Heart right ventricle (tissue), 16 donors: Measurements from ENCODE around the gene BASP1. TPM values are rescaled to one million over a fixed set of nuclear protein-coding genes. Genes with fewer than 3 reads are reported as not detected.

Source experiments
- ATAC-seq, 8 donors: fragments of 200-7000 bp; cut with Tn5 transposase; one replicate each; pipeline ENCODE4 v1.9.1; 2020; ENCODE audit warnings: mild to moderate bottlenecking in 8 of 8, moderate library complexity in 8 of 8, moderate number of reproducible peaks in 1 of 8
- DNase-seq, 2 donors: peaks; one replicate each; pipeline ENCODE4 v3.0.0-alpha.2; 2020
- H3K27ac ChIP-seq, 10 donors: fragments of 200-600 bp; sonication (generic) in 2 of 10; one replicate each; pipeline versions ENCODE4 v1.5.0 to v1.8.0; 2020 to 2022; ENCODE audit warnings: mild to moderate bottlenecking in 3 of 10
- H3K27me3 ChIP-seq, 7 donors: fragments of 200-600 bp; one replicate each; pipeline ENCODE4 v1.8.0; 2021 to 2022; ENCODE audit warnings: mild to moderate bottlenecking in 2 of 7
- H3K36me3 ChIP-seq, 9 donors: fragments of 200-600 bp; sonication (generic) in 1 of 9; one replicate each; pipeline versions ENCODE4 v1.5.0 to v1.8.0; 2020 to 2022; ENCODE audit warnings: mild to moderate bottlenecking in 2 of 9
- H3K4me1 ChIP-seq, 9 donors: fragments of 200-600 bp; sonication (generic) in 1 of 9; one replicate each; pipeline versions ENCODE4 v1.5.0 to v1.8.0; 2020 to 2022; ENCODE audit warnings: mild to moderate bottlenecking in 4 of 9
- H3K4me3 ChIP-seq, 10 donors: fragments of 200-600 bp; sonication (generic) in 2 of 10; one replicate each; pipeline versions ENCODE4 v1.5.0 to v1.8.0; 2020 to 2022; ENCODE audit warnings: mild to moderate bottlenecking in 7 of 10, moderate library complexity in 2 of 10
- H3K9me3 ChIP-seq, 11 donors: fragments of 200-600 bp in 10 of 11; sonication (generic) in 2 of 11; one replicate each; pipeline versions ENCODE4 v1.5.0 to v1.8.0; 2013 to 2022; ENCODE audit warnings: mild to moderate bottlenecking in 2 of 11, control low read depth in 1 of 11, moderate library complexity in 1 of 11
- CTCF ChIP-seq, 9 donors: fragments of 200-600 bp; sonication (generic) in 2 of 9; IDR thresholded peaks; one replicate each; pipeline versions ENCODE4 v1.5.0 to v1.8.0; 2021 to 2022; ENCODE audit warnings: antibody characterized with exemption in 9 of 9, mild to moderate bottlenecking in 5 of 9, moderate library complexity in 1 of 9
- WGBS, 2 donors: extraction: QIAGEN DNeasy Blood & Tissue Kit; methylation state at CpG; one replicate each; pipeline ENCODE4 v1.1.7; 2013; ENCODE audit warnings: inconsistent platforms in 1 of 2; 5-methylcytosine and 5-hydroxymethylcytosine counted together
- intact Hi-C, 10 donors: fragments of 100-400 bp; cut with DNase I; formaldehyde crosslinking; loops; one replicate each; pipeline versions ENCODE4 v1.11.1 to v1.14.2; 2022
- polyA plus RNA-seq, 2 donors: library from polyadenylated mRNA; stranded (reverse); fragments of 200-250 nt; gene quantifications; one replicate each; pipeline ENCODE4 v1.2.3, GENCODE V29; 2013
- total RNA-seq, 10 donors: library from RNA; stranded (reverse); fragmentation: NEBNext Ultra II Directional in 3 of 10; extraction: Animal tissue kit (Norgen Biotek cat#: 25700) in 3 of 10; gene quantifications; one replicate each; pipeline versions ENCODE4 v1.2.1 to v1.2.4, GENCODE V29; 2021 to 2023
- donor health status: Arrhythmogenic right ventricular cardiomyopathy.
- donor health status: ischemic (EF 13 %, LVEDD 7.1; RV severe dilation, severe dysfunction).
- donor health status: healthy with polysubstance abuse.
- donor health status: DM: no; HTN: yes; CAD: no.
- donor health status: DM: no; HTN: no; CAD: no.
- donor health status: ischemic (EF 25% LVEDD 6.9; RV normal size, moderate dysfunction).
- donor health status: ischemic (EF 25% LVEDD 5.7; RV mildly dilated, moderate dysfunction).
- donor health status: healthy.
- donor health status: DM: yes; HTN: yes; CAD: no.
- donor health status: Ischemic cardiomyopathy.
- donor health status: ischemic (EF 35%, LVEDD 5.7; RV mildly dilated, moderate dysfunction).
- donor health status: nonischemic (EF 11% LVEDD 7.7; RV severe dilation, severe dysfunction).
- donor health status: DM: yes; HTN: yes; CAD: no.
- donor health status: PGD.
- donor health status: ischemic (EF 29% LVEDD 5.4; RV normal size, mild dysfunction).
- donor health status: nonischemic (EF 23%, LVEDD 6.1; RV moderate dilation, normal function).

The BASP1 gene
- total and polyA plus RNA-seq, 12 donors, result 0.42 to 8.8 (median 1.6) TPM

- intact Hi-C loops, result no loop called here
- 86 to 91% methylated on average over 5 of the region's 5 CpGs for WGBS, 2 donors
Measured at GRCh38 chr5:17223367-17224185, 6.1 kb downstream of the BASP1 start.

GRCh38 chr5:17224858-17225511 is 7.6 kb downstream of the BASP1 start:
- H3K4me3 ChIP-seq, result no peak overlapping the region
- H3K9me3 ChIP-seq, result no peaks in the 10 kb centered on the region
- H3K36me3 ChIP-seq, result no peaks in the 10 kb centered on the region
- DNase-seq, result no peak
- no peak for TF ChIP-seq CTCF (IDR thresholded peaks at IDR 0.05)
- H3K27ac ChIP-seq, result no peak overlapping the region
- intact Hi-C loops, result no loop called here
- H3K4me1 ChIP-seq, result peaks cover 0 to 46% (median 0%) of the 10 kb centered on the region in 9 donors
- 81 to 82% methylated on average over 11 of the region's 11 CpGs for WGBS, 2 donors
- no peak for ATAC-seq
- peaks cover 0 to 70% (median 29%) of the 10 kb centered on the region in 7 donors for H3K27me3 ChIP-seq

More at GRCh38 chr5:17223367-17224185, 6.1 kb downstream of the BASP1 start:
- H3K27ac ChIP-seq, result no peak overlapping the region
- DNase-seq, result no peak
- no peaks in the 10 kb centered on the region for H3K36me3 ChIP-seq
- TF ChIP-seq CTCF (IDR thresholded peaks at IDR 0.05), result no peak
- H3K4me3 ChIP-seq, result no peak overlapping the region
- H3K9me3 ChIP-seq, result no peaks in the 10 kb centered on the region
- no peak for ATAC-seq
- peaks cover 0 to 83% (median 43%) of the 10 kb centered on the region in 7 donors for H3K27me3 ChIP-seq
- H3K4me1 ChIP-seq, result peaks cover 0 to 40% (median 5%) of the 10 kb centered on the region in 9 donors

GRCh38 chr5:17225520-17225919 is 8.1 kb downstream of the BASP1 start:
- Histone ChIP-seq H3K27me3 (peaks cover 0 to 71% (median 29%) of the 10 kb centered on the region in 7 donors), H3K27ac (no peak overlapping the region), H3K4me3 (no peak overlapping the region), H3K36me3 (peaks cover 0 to under 1% (median 0%) of the 10 kb centered on the region in 9 donors), H3K9me3 (no peaks in the 10 kb centered on the region), H3K4me1 (peaks cover 0 to 46% (median 0%) of the 10 kb centered on the region in 9 donors)
- 92 to 93% methylated on average over 9 of the region's 9 CpGs for WGBS, 2 donors
- DNase-seq (no peak), ATAC-seq (no peak)
- intact Hi-C loops, result no loop called here
- TF ChIP-seq CTCF (IDR thresholded peaks at IDR 0.05), result no peak

- peaks cover 0 to 47% (median 0%) of the 10 kb centered on the region in 9 donors for H3K4me1 ChIP-seq
- no peak for DNase-seq
- H3K9me3 ChIP-seq, result no peaks in the 10 kb centered on the region
- H3K36me3 ChIP-seq, result peaks cover 0 to 10% (median 0%) of the 10 kb centered on the region in 9 donors
- no peak overlapping the region for H3K4me3 ChIP-seq
- intact Hi-C loops, result no loop called here
- H3K27ac ChIP-seq, result no peak overlapping the region
- TF ChIP-seq CTCF (IDR thresholded peaks at IDR 0.05), result no peak
- 97% methylated on average over 1 of the region's 1 CpG for WGBS, 2 donors
- ATAC-seq, result no peak
- H3K27me3 ChIP-seq, result peaks cover 0 to 54% (median 27%) of the 10 kb centered on the region in 7 donors
Measured at GRCh38 chr5:17227868-17228267, 10.4 kb downstream of the BASP1 start.
